ENCODE measurements around the gene HNRNPA2B1. TPM values are rescaled to one million over a fixed set of nuclear protein-coding genes. Genes with fewer than 3 reads are reported as not detected.

HNRNPA2B1 gene
- total and polyA plus RNA-seq, 2 of the 4 experiments (the other 2 are of a cell fraction), result 49.3 to 515 TPM

- Histone ChIP-seq H2AK9ac (replicated peaks; ENCODE audit: low read depth, low read length, poor library complexity) (no peak overlapping the region), H3K36me3 (ENCODE audit: control insufficient read depth, insufficient read depth, low read length) (peaks cover 28% of the 10 kb centered on the region), H3K18ac (ENCODE audit: low read depth, low read length) (no peak overlapping the region), H3K4me1 (ENCODE audit: control insufficient read depth, insufficient read depth, low read length) (no peaks in the 10 kb centered on the region; the same call in 1 of the 2 replicates), H3K9me3 (ENCODE audit: control insufficient read depth, insufficient read depth, low read length) (no peaks in the 10 kb centered on the region), H3K4ac (ENCODE audit: low read depth, low read length) (no peak overlapping the region), H4K5ac (ENCODE audit: low read depth, low read length) (no peak overlapping the region), H3K14ac (replicated peaks; ENCODE audit: low read depth, low read length) (no peak overlapping the region), H3K9me1 (ENCODE audit: insufficient read depth, low read length) (no peaks in the 10 kb centered on the region), H3K4me3 (ENCODE audit: insufficient read depth, low read depth, low read length) (no peak overlapping the region), H3K56ac (ENCODE audit: extremely low read depth, insufficient read depth, low read length) (no peak overlapping the region), H3K27ac (ENCODE audit: insufficient read depth, low read length) (no peak overlapping the region), H4K8ac (ENCODE audit: low read depth in 2 of 2, low read length in 2 of 2) (peak overlapping the region in 1 of 2 experiments; percentile 31; a peak in 1 of 4 replicates), H2BK120ac (ENCODE audit: low read depth, low read length) (no peak overlapping the region), H3K9ac (ENCODE audit: low read depth, low read length) (no peak overlapping the region), H2BK15ac (ENCODE audit: low read depth, low read length) (no peak overlapping the region), H4K91ac (ENCODE audit: insufficient read depth, low read depth, low read length) (no peak overlapping the region), H3K4me2 (ENCODE audit: low read depth, low read length) (no peak overlapping the region), H2AFZ (replicated peaks; ENCODE audit: low read length, poor library complexity) (no peak overlapping the region), H3K79me1 (ENCODE audit: low read depth in 1 of 2, low read length in 2 of 2) (peaks cover 26 to 45% of the 10 kb centered on the region in 2 experiments), H2BK20ac (ENCODE audit: low read depth, low read length) (no peak overlapping the region), H4K20me1 (ENCODE audit: insufficient read depth, low read length) (peaks cover 66% of the 10 kb centered on the region), H3K23ac (ENCODE audit: low read depth, low read length) (no peak overlapping the region), H2AK5ac (ENCODE audit: low read depth, low read length) (no peak overlapping the region), H2BK5ac (ENCODE audit: low read depth, low read length, poor library complexity, severe bottlenecking) (no peak overlapping the region), H3K27me3 (ENCODE audit: control insufficient read depth, insufficient read depth, low read length) (no peaks in the 10 kb centered on the region)
- DNase-seq (no peak), ATAC-seq (ENCODE audit: low read depth) (no peak)
- no TSS peak for BruUV-seq (replicated peaks)
- ChIA-PET POLR2A (ENCODE audit: unreplicated experiment) (interaction anchor here (1.0 kb wide), 1 partner anchor 10 kb away, joined by 3 read pairs; no protein-coding TSS in a partner anchor), CTCF (interaction anchor here (1.0 kb wide), 1 partner anchor 97 kb away, joined by 3 read pairs; no protein-coding TSS in a partner anchor)
- dilution Hi-C loops (cut with HindIII; ENCODE audit: low sequenced_read_pairs, unreplicated experiment) (no loop called here), in situ Hi-C loops (cut with MboI; ENCODE audit: low sequenced_read_pairs) (no loop called here), intact Hi-C loops (cut with micrococcal nuclease) (no loop called here)
- TF ChIP-seq, protein P1, sequence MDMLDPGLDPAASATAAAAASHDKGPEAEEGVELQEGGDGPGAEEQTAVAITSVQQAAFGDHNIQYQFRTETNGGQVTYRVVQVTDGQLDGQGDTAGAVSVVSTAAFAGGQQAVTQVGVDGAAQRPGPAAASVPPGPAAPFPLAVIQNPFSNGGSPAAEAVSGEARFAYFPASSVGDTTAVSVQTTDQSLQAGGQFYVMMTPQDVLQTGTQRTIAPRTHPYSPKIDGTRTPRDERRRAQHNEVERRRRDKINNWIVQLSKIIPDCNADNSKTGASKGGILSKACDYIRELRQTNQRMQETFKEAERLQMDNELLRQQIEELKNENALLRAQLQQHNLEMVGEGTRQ (IDR thresholded peaks at IDR 0.05; ENCODE audit: low read depth, low read length), result no peak
- TF ChIP-seq POLR2A (IDR thresholded peaks at IDR 0.05; ENCODE audit: low read depth, low read length) (peak; percentile 70; the same call in 1 of the 2 replicates), CEBPB (IDR thresholded peaks at IDR 0.05; ENCODE audit: low read depth, low read length) (peak; percentile 86), NFE2L2 (IDR thresholded peaks at IDR 0.05; ENCODE audit: low read depth, low read length) (no peak)
- WGBS, 2 experiments (ENCODE audit: extremely low coverage in 2 of 2, insufficient read length in 1 of 2), result no CpG with 5 or more reads among the region's 11 CpGs
Observed at GRCh38 chr7:26187380-26188205, 13.0 kb downstream of the HNRNPA2B1 start.

All from IMR-90 (cell line).